HG03521 (cell line): ENCODE results near the gene FN3K.
A peak's percentile ranks its signal among the peaks of the same experiment; 100 is the strongest.
"Not testable (repeated sequence)": the region's sequence is repeated elsewhere in the genome, so short reads cannot be mapped to it uniquely, and the experiment has no call there.

Experiments
- ATAC-seq: cut with Tn5 transposase; IDR thresholded peaks from one replicate; pipeline ENCODE4 v1.9.1; 2021; ENCODE audit warnings: mild to moderate bottlenecking, moderate library complexity; ENCODE audit not compliant: unreplicated experiment

FN3K gene

DNA sequence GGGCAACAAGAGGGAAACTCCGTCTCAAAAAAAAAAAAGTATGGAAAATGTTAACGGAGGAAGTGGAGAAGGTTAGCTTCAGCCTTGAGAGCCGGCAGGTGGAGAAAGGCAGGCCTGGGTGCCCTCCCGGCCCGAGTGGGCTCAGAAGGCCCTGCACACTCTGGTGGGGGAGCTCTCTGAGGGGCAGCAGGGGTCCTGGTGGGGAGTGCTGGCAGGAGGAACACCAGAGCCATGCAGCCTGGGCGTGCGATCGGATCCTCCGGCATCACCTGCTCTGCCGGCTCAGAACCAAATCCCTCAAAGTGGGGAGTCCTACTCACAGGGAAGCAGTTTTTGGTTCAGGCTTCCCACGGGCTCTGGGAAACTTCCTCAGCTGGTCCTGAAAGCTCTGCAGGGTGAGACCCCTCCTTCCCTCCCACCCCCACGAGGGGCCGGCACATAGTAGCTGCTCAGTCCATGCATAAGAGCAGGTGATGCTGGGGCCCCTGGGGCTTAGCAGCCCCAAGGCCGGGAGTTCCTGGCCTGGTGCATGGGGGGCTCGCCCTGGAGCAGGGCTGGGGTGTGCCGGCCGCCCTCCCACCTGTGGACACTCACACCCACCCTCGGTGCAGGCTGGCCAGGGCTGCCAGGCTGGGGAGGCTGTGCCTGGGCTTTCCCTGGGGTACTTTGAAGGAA is 1.2 kb downstream of the FN3K start:
- no peak for ATAC-seq

DNA sequence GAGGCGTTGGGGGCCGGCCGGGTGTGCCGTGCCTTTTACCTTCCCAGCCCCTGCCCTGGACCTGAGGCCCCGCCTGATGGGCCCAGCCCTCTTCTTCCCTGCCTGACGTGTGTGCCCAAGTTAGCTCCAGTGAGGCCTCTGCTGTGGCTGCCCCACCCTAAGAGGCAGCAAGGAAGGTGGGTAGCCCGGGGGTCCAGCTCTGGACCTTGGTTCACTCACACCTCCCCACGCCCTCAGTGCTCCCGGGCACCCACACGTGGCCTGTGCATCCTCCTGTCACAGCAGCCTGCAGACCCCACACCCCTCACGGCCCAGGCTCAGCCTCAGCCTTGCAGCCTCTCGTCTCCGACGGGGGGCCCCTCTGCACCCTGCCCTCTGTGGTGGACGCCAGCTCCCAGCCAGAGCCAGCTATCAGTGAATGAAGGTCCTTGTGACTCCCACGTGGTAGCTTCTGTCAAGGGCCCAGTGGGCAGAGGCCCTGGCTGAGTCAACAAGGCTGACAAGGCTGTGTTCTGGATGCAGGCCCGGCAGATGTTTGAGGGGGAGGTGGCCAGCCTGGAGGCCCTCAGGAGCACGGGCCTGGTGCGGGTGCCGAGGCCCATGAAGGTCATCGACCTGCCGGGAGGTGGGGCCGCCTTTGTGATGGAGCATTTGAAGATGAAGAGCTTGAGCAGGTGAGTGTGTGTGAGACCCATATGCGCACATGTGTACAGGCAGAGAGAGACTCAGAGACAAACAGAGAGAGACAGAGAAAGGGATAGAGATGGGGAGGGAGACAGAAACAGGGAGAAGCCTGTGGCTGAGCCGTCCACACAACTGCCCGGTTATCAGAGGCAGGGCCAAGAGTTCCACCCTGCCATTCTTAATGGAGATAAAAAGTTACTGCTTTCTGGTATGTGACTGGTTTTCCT is 2.8 kb downstream of the FN3K start:
- no peak for ATAC-seq

DNA sequence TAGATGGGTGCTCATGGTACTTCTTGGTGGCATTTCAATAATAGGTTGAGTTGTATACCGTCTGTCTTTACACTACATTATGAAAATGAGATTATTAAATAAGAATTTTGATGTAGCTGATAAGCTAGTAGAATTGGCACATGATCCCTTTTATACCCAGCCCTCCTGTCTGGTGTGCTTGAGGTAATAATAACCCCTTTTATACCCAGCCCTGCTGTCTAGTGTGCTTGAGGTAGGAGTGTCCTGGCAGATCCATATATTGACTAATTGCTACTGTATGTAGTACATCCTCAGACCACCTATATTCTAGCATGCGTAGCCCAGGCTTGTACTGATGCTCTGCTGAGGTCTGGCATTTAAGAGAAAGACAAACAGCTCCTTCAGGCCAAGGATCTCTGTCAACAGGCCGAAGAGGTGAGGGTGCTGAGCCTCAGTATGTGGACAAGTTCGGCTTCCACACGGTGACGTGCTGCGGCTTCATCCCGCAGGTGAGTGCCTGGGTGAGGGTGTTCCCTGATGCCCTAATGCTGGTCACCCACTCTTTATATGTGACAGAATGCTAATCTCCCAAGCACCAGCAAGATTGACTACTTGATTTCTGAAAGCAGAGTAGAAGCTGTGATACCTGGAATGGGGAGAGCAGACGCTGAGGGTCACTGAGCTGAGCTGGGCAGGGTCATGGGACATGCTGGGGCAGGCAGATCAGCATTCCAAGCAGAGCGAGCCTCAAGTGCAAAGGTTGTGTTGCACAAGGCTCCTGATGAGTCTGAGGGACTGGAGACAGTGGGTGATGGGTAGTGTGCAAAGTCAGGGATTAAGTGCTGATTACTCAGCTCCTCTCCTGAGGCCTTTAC is 5.7 kb downstream of the FN3K start:
- no peak for ATAC-seq

DNA sequence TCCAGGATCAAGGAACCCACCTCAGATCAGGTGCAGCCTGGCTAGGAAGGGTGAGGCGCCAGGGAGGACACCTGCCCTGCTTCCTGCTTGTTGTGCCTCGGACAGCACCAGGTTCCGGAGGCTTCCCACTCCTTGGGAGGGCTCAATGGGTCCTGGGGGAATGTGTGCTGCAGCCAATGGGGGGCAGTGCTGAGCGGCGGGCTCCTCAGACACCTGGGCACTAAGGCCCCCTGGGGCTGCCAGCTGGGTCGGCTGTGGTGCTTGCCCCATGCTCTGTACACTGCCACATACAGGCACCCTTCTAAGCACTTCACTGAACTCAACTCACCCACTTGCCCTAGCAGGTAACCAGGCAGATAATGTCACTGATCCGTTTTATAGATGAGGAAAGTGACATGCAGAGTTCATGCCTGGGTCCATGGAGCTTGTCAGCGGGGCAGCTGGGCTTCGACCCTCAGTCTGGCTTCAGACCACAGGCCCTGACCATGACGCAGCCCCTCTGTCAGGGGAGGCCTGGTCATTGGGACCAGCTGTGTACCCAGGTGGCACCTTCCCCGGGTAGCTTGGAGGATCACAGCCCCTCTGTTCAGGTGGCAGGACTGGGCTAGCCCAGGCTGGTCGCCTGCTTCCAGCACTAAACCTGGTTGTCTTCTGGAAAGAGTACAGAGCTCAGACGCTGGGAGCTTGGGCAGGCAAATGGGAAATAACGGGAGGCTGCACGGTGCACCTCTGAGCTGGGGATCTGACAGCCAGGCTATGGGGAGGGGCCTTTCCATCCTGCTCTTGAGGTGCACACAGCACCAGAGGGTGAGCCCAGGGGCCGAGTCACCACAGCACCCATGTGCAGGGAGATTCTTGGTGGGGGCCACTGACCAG is 8.2 kb downstream of the FN3K start:
- ATAC-seq = no peak

DNA sequence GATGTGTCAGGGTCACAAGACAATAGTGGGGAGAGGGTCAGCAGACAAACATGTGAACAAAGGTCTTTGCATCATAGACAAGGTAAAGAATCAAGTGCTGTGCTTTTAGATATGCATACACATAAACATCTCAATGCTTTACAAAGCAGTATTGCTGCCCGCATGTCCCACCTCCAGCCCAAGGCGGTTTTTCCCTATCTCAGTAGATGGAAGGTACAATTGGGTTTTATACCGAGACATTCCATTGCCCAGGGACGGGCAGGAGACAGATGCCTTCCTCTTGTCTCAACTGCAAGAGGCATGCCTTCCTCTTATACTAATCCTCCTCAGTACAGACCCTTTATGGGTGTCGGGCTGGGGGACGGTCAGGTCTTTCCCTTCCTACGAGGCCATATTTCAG is 9.3 kb downstream of the FN3K start:
- not testable (repeated sequence) for ATAC-seq

DNA sequence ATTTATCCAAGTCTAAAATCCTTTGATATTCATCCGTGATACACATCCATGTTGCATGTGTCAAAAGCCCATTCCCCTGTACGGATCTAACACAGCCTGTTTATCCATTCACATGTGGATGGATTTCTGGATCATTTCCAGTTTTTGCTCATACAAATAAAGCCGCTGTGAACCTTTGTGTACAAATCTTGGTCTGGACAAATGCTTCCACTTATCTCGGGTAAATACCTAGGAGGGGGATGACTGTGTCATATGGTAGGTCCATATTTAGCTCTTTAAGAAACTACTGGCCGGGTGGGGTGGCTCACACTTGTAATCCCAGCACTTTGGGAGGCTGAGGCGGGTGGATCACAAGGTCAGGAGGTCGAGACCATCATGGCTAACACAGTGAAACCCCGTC is 10.1 kb downstream of the FN3K start:
- no peak for ATAC-seq

DNA sequence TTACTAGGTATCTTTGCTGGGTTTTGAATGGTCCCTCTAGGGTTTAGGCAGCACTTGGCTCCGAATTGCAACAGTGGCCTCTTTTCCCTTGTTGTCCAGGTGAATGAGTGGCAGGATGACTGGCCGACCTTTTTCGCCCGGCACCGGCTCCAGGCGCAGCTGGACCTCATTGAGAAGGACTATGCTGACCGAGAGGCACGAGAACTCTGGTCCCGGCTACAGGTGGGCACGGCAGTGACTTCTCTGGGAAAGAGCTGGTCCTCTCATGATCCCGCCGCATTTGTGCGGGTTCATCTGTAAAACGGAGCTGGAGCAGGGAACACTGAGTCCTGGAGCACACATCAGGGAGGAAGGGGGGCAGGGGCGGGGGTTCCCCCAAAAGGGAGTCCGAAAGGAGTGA is 13.3 kb downstream of the FN3K start:
- ATAC-seq = no peak

DNA sequence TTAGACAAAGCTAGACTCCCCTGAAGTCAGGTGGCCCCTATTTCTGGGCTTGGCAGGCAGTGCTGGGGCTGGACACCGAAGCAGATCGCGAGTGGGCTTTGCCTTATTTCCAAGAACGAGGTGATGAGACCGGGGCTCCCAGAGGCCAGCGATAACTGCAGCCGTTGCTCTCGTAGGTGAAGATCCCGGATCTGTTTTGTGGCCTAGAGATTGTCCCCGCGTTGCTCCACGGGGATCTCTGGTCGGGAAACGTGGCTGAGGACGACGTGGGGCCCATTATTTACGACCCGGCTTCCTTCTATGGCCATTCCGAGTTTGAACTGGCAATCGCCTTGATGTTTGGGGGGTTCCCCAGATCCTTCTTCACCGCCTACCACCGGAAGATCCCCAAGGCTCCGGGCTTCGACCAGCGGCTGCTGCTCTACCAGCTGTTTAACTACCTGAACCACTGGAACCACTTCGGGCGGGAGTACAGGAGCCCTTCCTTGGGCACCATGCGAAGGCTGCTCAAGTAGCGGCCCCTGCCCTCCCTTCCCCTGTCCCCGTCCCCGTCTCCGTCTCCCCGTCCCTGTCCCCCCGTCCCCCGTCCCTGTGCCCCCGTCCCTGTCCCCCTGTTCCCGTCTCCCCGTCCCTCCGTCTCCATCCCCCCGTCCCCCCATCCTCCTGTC is 15.0 kb downstream of the FN3K start:
- ATAC-seq = no peak

DNA sequence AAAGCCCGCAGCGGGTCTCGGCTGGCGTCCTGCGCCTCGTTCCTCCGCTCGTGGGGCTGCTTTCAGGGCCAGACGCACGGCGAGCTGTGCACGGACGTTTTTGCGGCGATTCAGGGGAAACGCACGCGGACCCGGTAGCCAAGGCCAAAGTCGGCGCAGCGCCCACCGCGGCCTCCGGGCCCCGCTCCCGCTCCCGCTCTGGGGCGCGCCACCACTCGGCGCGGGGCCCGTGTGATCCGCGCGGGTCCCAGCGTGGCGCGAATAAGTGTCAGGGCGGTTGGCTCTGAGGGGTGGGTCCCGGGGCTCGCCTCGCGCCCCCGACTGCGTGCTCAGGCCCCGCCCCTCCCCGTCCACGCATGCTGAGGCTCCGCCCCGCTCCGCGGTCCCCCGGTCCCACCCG is 15.8 kb downstream of the FN3K start:
- peak; percentile 33 for ATAC-seq

DNA sequence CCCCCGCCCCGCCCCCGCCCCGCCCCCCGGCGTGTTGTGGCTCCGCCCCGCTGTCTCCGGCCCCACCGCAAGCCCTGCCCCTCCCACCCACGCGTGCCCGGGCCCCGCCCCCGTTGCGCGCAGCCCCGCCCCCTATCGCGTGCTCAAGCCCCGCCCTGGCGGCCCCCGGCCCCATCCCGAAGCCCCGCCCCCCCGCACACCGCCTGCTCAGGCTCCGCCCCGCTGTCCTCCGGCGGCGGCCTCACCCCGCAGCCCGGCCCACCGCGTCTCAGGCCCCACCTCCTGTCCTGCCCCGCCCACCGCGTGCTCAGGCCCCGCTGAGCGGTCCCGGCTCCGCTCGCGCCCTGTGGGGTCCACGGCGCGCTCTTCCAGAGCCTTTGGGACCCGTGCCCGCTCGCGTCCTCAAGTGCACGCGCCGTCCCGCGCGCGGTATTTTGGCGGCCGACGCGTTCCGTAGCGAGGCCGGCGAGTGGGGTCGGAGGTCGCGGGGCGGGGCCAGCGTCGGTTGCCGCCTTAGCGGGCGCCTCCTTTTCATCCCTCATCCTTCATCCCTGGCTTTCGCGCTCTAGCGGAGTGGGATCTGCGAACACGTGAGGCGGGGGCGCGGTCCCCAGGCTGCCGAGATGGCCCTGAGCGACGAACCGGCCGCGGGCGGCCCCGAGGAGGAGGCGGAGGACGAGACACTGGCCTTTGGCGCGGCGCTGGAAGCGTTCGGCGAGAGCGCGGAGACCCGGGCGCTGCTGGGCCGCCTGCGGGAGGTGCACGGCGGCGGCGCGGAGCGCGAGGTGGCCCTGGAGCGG is 16.4 kb downstream of the FN3K start, which contains the start of gene TBCD:
TSS of gene TBCD (plus strand) at position 495 of the 800 bp plus-strand sequence. CDS start at position 624, 129 bp downstream.
- ATAC-seq = peak; percentile 73

DNA sequence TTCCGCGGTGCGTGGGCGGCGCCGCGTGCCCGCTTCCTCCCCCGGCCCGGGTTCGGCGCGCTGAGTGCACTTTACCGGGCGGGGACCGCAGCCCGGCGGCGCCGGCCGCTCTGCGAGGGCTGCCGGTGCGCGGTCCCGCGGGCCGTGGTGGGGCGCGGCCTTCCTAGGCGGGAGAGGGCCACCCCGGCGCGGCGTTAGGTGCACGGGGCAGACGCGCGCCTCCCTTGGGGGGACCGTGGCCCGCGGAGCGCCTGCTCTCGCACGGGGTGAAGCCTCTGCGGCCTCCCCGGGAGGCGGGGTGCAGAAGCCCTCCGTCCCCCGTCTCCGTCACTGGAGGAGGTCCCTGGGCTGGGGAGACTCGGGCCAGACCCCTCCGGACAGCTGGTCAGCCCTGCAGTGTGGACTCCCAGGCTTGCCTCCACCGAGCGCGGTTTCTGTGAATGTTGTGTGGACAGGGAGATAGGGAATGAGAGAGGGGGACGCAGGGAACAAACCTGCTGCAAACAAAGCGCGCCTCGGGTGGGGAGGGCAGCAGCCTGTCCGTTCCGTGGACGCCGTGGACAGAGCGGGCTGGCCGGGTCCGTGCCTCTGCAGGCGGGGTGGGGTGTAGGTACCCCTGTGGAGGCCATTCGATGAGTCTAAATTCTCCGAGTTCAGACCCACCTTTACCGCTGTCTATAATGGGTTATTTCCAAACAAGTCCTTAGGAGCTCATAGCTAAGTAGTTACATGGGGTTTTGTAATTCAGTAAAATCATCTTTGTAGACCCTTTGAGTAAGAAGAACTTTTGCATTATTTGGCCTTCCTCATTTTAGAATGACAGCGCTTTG is 17.2 kb downstream of the FN3K start:
- ATAC-seq = peak; percentile 23

DNA sequence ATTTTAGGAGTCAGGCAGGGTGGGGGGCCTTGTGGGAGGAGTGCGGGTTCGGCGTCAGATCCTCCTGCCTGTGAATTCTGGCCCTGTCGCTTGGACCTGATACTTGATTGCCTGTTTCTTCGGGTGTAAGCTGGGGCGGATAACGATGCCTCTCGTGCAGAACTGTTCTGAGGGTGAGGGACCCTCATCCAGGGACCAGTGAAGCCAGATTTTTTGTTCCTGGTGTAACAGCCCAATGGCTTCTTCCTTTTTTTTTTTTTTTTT is 17.7 kb downstream of the FN3K start:
- no peak for ATAC-seq

DNA sequence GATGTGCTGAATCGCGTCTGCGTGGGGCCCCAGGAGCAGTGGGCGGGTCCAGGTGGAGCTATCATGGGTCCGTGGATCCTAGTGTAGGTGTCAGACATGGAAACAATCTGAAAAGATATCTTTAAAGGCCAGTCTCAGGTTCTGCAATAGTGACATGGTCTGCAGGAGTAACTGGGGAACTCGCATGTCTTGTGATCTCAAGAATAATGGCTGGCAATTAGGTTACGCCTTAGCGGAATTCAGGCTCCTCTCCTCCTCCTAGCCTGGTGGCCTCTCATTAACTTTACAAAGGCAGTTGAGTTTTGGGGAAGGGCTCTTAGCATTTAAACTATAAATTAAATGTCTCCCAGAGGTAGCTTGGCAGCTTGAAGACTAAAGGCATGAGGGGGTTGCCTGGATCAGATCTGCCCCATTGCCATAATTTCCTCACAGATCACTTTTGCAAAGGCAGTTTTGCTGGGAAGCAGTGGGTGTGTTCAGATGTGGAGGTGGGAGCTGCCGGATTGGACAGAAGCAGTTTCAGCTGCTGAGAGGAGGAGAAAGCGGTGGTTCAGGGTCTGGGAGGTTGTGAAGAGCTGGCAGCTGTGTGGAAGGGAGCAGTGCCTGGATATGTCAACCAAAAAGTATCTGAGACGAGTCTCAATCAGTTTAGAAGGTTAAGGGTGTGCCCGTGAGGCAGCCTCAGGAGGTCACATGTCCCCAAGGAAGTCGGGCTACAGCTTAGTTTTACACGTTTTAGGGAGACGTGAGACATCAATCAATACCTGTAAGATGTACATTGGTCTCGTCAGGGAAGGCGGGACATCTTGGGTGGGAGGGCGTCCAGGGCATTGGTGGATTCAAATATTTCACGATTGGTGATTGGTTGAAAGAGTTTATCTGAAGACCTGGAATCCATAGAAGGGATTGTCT is 19.1 kb downstream of the FN3K start:
- ATAC-seq = no peak

DNA sequence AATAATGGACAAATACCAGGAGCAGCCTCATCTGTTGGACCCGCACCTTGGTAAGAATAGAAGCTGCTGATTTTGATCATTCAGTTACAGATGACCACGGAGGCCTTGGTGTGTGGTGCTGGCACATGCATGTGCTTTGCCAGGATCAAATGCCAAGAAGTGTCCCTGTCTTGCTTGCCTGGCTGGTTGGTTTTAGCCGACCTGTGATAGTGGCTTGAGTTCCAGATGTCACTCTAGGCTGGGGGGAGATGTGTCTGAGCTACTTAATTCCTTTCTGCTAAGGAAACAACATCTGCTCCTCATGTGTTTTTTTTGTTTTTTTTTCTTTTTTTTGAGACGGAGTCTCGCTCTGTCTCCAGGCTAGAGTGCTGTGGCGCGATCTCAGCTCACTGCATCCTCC is 20.8 kb downstream of the FN3K start:
- ATAC-seq = no peak

DNA sequence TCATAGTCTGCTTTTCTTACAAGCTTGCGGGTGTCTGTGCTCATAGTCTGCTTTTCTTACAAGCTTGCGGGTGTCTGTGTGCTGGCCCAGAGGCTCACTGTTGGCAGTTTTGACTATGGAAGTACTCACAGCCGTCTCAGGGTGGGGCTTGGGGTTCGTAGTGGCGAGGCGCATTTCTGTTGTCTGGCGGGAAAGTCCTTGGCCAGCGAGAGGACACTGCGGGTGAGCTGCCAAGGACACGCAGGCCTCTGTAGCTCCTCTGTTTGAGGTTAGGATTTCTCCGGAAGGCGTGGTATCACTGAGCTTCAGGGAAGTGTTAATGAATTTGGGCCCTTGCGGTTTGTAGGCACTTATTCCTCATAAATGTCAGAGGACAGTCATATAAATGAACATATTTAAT is 30.0 kb downstream of the FN3K start:
- no peak for ATAC-seq

DNA sequence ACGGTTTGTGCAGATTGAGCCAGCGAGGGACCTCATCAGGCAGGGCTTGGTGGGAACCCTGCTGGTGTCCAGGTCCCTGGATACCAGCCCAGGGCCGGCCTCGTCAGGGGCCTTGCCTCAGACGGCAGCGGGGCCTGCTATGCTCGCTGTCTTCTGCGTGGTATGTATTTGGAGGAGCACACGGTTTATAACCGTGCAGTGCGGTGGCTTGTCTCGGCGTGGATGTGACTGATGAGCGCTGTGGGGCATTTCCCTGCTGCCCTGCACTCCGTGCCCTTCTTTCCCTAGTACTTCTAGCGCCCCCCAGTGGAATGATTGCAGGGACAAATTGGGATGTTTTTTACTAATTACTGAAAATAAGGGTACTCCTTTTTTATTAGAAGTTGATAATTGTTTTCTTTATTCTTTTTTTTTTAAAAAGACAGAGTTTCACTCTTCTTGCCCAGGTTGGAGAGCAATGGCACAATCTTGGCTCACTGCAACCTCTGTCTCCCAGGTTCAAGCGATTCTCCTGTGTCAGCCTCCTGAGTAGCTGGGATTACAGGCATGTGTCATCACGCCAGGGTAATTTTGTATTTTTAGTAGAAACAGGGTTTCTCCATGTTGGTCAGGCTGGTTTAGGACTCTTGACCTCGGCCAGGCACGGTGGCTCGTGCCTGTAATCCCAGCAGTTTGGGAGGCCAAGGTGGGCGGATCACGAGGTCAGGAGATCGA is 31.8 kb downstream of the FN3K start:
- ATAC-seq = no peak

DNA sequence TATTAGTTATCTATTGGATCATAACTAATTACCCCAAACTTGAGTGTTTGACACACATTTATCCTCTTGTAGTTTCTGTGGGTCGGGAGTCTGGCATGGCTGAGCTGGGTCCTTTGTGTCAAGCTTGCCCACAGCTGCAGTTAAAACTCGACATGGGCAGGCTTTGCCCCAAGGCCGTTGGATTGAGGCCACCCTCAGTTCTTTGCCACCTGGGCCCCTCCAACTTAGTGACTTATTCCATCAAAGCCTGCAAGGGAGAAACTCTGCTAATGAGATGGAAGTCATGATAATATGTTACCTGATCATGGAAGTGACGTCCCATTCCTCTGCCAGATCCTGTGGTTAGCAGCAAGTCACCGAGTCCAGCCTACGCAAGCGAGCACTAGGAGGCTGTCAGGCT is 33.6 kb downstream of the FN3K start:
- ATAC-seq = no peak
